Gastrocnemius medialis (tissue), 4 donors: ENCODE measurements around the gene FOSL2. TPM values are rescaled to one million over a fixed set of nuclear protein-coding genes. Genes with fewer than 3 reads are reported as not detected.

Experiments used
- ATAC-seq, 2 donors: fragments of 150-250 bp; one replicate each; pipeline ENCODE4 v1.9.1; 2016
- DNase-seq, 2 donors: peaks; one replicate each; pipeline ENCODE4 v3.0.0-alpha.2; 2019
- H3K27ac ChIP-seq, 4 donors: fragments of 200-600 bp; sonication (generic); 1 replicate in 1 of 4; 2 replicates in 3 of 4; pipeline ENCODE4 v1.5.1; 2016 to 2018; ENCODE audit warnings: mild to moderate bottlenecking in 2 of 4, moderate library complexity in 1 of 4
- H3K27me3 ChIP-seq, 3 donors: fragments of 200-600 bp; sonication (generic) in 2 of 3; 1 replicate in 1 of 3; 2 replicates in 2 of 3; pipeline versions ENCODE4 v1.5.1 to v1.6.0; 2016 to 2019; ENCODE audit warnings: mild to moderate bottlenecking in 1 of 3, moderate library complexity in 1 of 3
- H3K36me3 ChIP-seq, 2 donors: fragments of 200-600 bp; sonication (generic) in 1 of 2; one replicate each; pipeline ENCODE4 v1.5.1; 2017 to 2018
- H3K4me1 ChIP-seq, 2 donors: fragments of 200-600 bp; sonication (generic) in 1 of 2; one replicate each; pipeline ENCODE4 v1.5.1; 2016 to 2017; ENCODE audit warnings: mild to moderate bottlenecking in 2 of 2
- H3K4me3 ChIP-seq, 4 donors: fragments of 200-600 bp; sonication (generic) in 3 of 4; 1 replicate in 1 of 4; 2 replicates in 3 of 4; pipeline ENCODE4 v1.5.1; 2016 to 2019; ENCODE audit warnings: mild to moderate bottlenecking in 2 of 4
- H3K9me3 ChIP-seq, 3 donors: fragments of 200-600 bp; sonication (generic) in 2 of 3; 1 replicate in 1 of 3; 2 replicates in 2 of 3; pipeline ENCODE4 v1.5.1; 2016 to 2019
- CTCF ChIP-seq, 5 experiments: fragments of 450-650 bp in 3 of 5; fragments of 200-600 bp in 2 of 5; sonication (generic) in 2 of 5; IDR thresholded peaks in 4 of 5; conservative IDR thresholded peaks in 1 of 5; 1 replicate in 4 of 5; 2 replicates in 1 of 5; pipeline ENCODE4 v1.5.1; 2016 to 2019; ENCODE audit warnings: antibody characterized with exemption in 5 of 5, mild to moderate bottlenecking in 3 of 5, moderate library complexity in 3 of 5
- POLR2A ChIP-seq, 2 donors: fragments of 450-650 bp; IDR thresholded peaks; one replicate each; pipeline ENCODE4 v1.6.1; 2017; ENCODE audit warnings: antibody characterized with exemption in 2 of 2, mild to moderate bottlenecking in 2 of 2, moderate library complexity in 2 of 2
- in situ Hi-C, 4 donors: fragments of 200-750 bp; cut with MboI; loops; one replicate each; pipeline versions ENCODE4 v1.15.0 to v1.8.0; 2017; ENCODE audit warnings: low sequenced_read_pairs in 4 of 4
- intact Hi-C: fragments of 100-400 bp; cut with DNase I; formaldehyde crosslinking; loops from one replicate; pipeline ENCODE4 v1.15.1; 2023; ENCODE audit warnings: low total_unique reads
- total RNA-seq, 4 donors: library from RNA; depleted of rRNA; stranded (reverse); fragments of >200 nt; gene quantifications; one replicate each; pipeline versions ENCODE4 v1.1.0 to v1.2.3, GENCODE V29; 2016

Gene FOSL2
- total RNA-seq, 4 donors from 2014 or later, result 193 to 214 (median 210) TPM

- Histone ChIP-seq H3K9me3 (no peaks in the 10 kb centered on the region), H3K36me3 (no peaks in the 10 kb centered on the region), H3K27ac (no peak overlapping the region), H3K27me3 (no peaks in the 10 kb centered on the region), H3K4me3 (no peak overlapping the region), H3K4me1 (no peaks in the 10 kb centered on the region)
- intact Hi-C loops (no loop called here), in situ Hi-C loops (loop anchor here in 1 of 4 donors (10.0 kb wide), 1 partner anchor 741 kb away; no protein-coding TSS in a partner anchor)
- DNase-seq, result peak in 1 of 2 donors; percentile 31
- TF ChIP-seq POLR2A (IDR thresholded peaks at IDR 0.05), result no peak
- no peak for TF ChIP-seq CTCF (IDR thresholded peaks at IDR 0.05 in 4 of 5, conservative IDR thresholded peaks at IDR 0.05 in 1 of 5)
- ATAC-seq, result peak; percentile 61 to 73
Measured at GRCh38 chr2:28445448-28446258, 53.0 kb downstream of the FOSL2 start.

GRCh38 chr2:28446531-28446930 lies 53.9 kb downstream of the FOSL2 start:
- Histone ChIP-seq H3K4me3 (no peak overlapping the region), H3K27me3 (no peaks in the 10 kb centered on the region), H3K9me3 (no peaks in the 10 kb centered on the region), H3K27ac (no peak overlapping the region), H3K36me3 (no peaks in the 10 kb centered on the region), H3K4me1 (no peaks in the 10 kb centered on the region)
- in situ Hi-C loops, result loop anchor here in 1 of 4 donors (10.0 kb wide), 1 partner anchor 742 kb away; no protein-coding TSS in a partner anchor
- ATAC-seq (no peak), DNase-seq (no peak)
- TF ChIP-seq CTCF (IDR thresholded peaks at IDR 0.05 in 4 of 5, conservative IDR thresholded peaks at IDR 0.05 in 1 of 5) (no peak), POLR2A (IDR thresholded peaks at IDR 0.05) (no peak)
- intact Hi-C loops, result no loop called here

- TF ChIP-seq CTCF (IDR thresholded peaks at IDR 0.05 in 4 of 5, conservative IDR thresholded peaks at IDR 0.05 in 1 of 5) (no peak), POLR2A (IDR thresholded peaks at IDR 0.05) (no peak)
- H3K4me3 ChIP-seq, result no peak overlapping the region
- no peak overlapping the region for H3K27ac ChIP-seq
- in situ Hi-C loops, result loop anchor here in 1 of 4 donors (10.0 kb wide), 1 partner anchor 742 kb away; no protein-coding TSS in a partner anchor
- intact Hi-C loops, result no loop called here
- H3K27me3 ChIP-seq, result no peaks in the 10 kb centered on the region
- ATAC-seq (no peak), DNase-seq (no peak)
- H3K36me3 ChIP-seq, result no peaks in the 10 kb centered on the region
- no peaks in the 10 kb centered on the region for H3K4me1 ChIP-seq
- H3K9me3 ChIP-seq, result no peaks in the 10 kb centered on the region
Measured at GRCh38 chr2:28447086-28447485, 54.4 kb downstream of the FOSL2 start.

- Histone ChIP-seq H3K27me3 (no peaks in the 10 kb centered on the region), H3K9me3 (no peaks in the 10 kb centered on the region), H3K27ac (peak overlapping the region in 1 of 4 donors; percentile 33), H3K4me1 (no peaks in the 10 kb centered on the region), H3K36me3 (no peaks in the 10 kb centered on the region), H3K4me3 (no peak overlapping the region)
- ATAC-seq, result peak in 1 of 2 donors; percentile 11
- in situ Hi-C loops, result loop anchor here in 1 of 4 donors (10.0 kb wide), 1 partner anchor 743 kb away; no protein-coding TSS in a partner anchor
- no peak for TF ChIP-seq CTCF (IDR thresholded peaks at IDR 0.05 in 4 of 5, conservative IDR thresholded peaks at IDR 0.05 in 1 of 5)
- no peak for TF ChIP-seq POLR2A (IDR thresholded peaks at IDR 0.05)
- no peak for DNase-seq
- intact Hi-C loops, result no loop called here
Measured at GRCh38 chr2:28447943-28448792, 55.5 kb downstream of the FOSL2 start.
